Parathyroid adenoma (tissue), 2 donors: ENCODE results near the gene TMEM223.

Experiments
- H2AFZ ChIP-seq: fragments of 300-600 bp; sonication (generic); one replicate; pipeline ENCODE4 v1.7.0; 2017; ENCODE audit warnings: antibody characterized with exemption, mild to moderate bottlenecking
- H3K27ac ChIP-seq: fragments of 300-600 bp; sonication (generic); one replicate; pipeline ENCODE4 v1.7.0; 2017
- H3K27me3 ChIP-seq: fragments of 300-600 bp; sonication (generic); one replicate; pipeline ENCODE4 v1.7.0; 2017; ENCODE audit warnings: low read length; ENCODE audit not compliant: control insufficient read depth, insufficient read depth
- H3K36me3 ChIP-seq: fragments of 300-600 bp; sonication (generic); one replicate; pipeline ENCODE4 v1.7.0; 2017; ENCODE audit warnings: low read length; ENCODE audit not compliant: control insufficient read depth, insufficient read depth
- H3K4me1 ChIP-seq: fragments of 300-600 bp; sonication (generic); one replicate; pipeline ENCODE4 v1.7.0; 2017; ENCODE audit warnings: control low read depth
- H3K4me2 ChIP-seq: fragments of 300-600 bp; sonication (generic); one replicate; pipeline ENCODE4 v1.7.0; 2017; ENCODE audit warnings: low read length
- H3K4me3 ChIP-seq: fragments of 300-600 bp; sonication (generic); one replicate; pipeline ENCODE4 v1.7.0; 2017; ENCODE audit warnings: low read depth, low read length
- H3K79me2 ChIP-seq: fragments of 300-600 bp; sonication (generic); one replicate; pipeline ENCODE4 v1.7.0; 2017; ENCODE audit warnings: control low read depth
- H3K9ac ChIP-seq: fragments of 300-600 bp; sonication (generic); one replicate; pipeline ENCODE4 v1.7.0; 2017; ENCODE audit warnings: mild to moderate bottlenecking
- H3K9me3 ChIP-seq: fragments of 300-600 bp; sonication (generic); one replicate; pipeline ENCODE4 v1.7.0; 2017; ENCODE audit warnings: low read length; ENCODE audit not compliant: control insufficient read depth
- CTCF ChIP-seq: fragments of 300-600 bp; sonication (generic); IDR thresholded peaks from one replicate; pipeline ENCODE4 v1.7.0; 2017; ENCODE audit warnings: antibody characterized with exemption, mild to moderate bottlenecking
- donor health status: primary hyperparathyroidism.

TMEM223 gene

GRCh38 chr11:62806611-62807121, 14.9 kb upstream of the TMEM223 start:
- no peak overlapping the region for H3K4me2 ChIP-seq
- no peak for TF ChIP-seq CTCF
- H3K4me1 ChIP-seq, result peaks cover 3% of the 10 kb centered on the region
- peaks cover 3% of the 10 kb centered on the region for H3K79me2 ChIP-seq
- no peak overlapping the region for H3K9ac ChIP-seq
- H3K27ac ChIP-seq, result peak overlapping the region; percentile 2
- no peak overlapping the region for H2AFZ ChIP-seq
- H3K9me3 ChIP-seq, result no peaks in the 10 kb centered on the region
- no peaks in the 10 kb centered on the region for H3K36me3 ChIP-seq
- no peak overlapping the region for H3K4me3 ChIP-seq
- no peaks in the 10 kb centered on the region for H3K27me3 ChIP-seq

- TF ChIP-seq CTCF, result no peak
- no peaks in the 10 kb centered on the region for H3K9me3 ChIP-seq
- peak overlapping the region; percentile 2 for H3K27ac ChIP-seq
- no peak overlapping the region for H3K9ac ChIP-seq
- no peak overlapping the region for H2AFZ ChIP-seq
- peak overlapping the region; percentile 64 for H3K4me2 ChIP-seq
- H3K4me1 ChIP-seq, result peaks cover 3% of the 10 kb centered on the region
- peaks cover 3% of the 10 kb centered on the region for H3K79me2 ChIP-seq
- H3K27me3 ChIP-seq, result no peaks in the 10 kb centered on the region
- H3K4me3 ChIP-seq, result peak overlapping the region; percentile 63
- no peaks in the 10 kb centered on the region for H3K36me3 ChIP-seq
Measured at GRCh38 chr11:62805961-62806441, 14.2 kb upstream of the TMEM223 start.

GRCh38 chr11:62805076-62805892, 13.5 kb upstream of the TMEM223 start, which contains the start of gene NXF1:
Gene NXF1 (minus strand): TSS chr11:62805440. CDS start chr11:62805356, 84 bp downstream.
- Histone ChIP-seq H3K9me3 (no peaks in the 10 kb centered on the region), H3K36me3 (no peaks in the 10 kb centered on the region), H3K4me2 (peak within 1 kb of the TSS; percentile 64)

GRCh38 chr11:62804310-62805075, 12.7 kb upstream of the TMEM223 start:
- no peak for TF ChIP-seq CTCF
- Histone ChIP-seq H2AFZ (peak overlapping the region; percentile 53), H3K4me3 (peak overlapping the region; percentile 63), H3K36me3 (no peaks in the 10 kb centered on the region), H3K4me1 (peaks cover 3% of the 10 kb centered on the region), H3K4me2 (peak overlapping the region; percentile 57), H3K9ac (no peak overlapping the region), H3K27ac (peak overlapping the region; percentile 64), H3K27me3 (no peaks in the 10 kb centered on the region), H3K9me3 (no peaks in the 10 kb centered on the region), H3K79me2 (peaks cover 3% of the 10 kb centered on the region)

More at GRCh38 chr11:62805076-62805892, 13.5 kb upstream of the TMEM223 start, which contains the start of gene NXF1:
- Histone ChIP-seq H3K9ac (no peak within 1 kb of the TSS), H3K79me2 (peaks cover 3% of the 10 kb centered on the region), H2AFZ (peak within 1 kb of the TSS; percentile 80), H3K4me3 (peak within 1 kb of the TSS; percentile 63), H3K4me1 (peaks cover 3% of the 10 kb centered on the region), H3K27ac (peak within 1 kb of the TSS; percentile 64), H3K27me3 (no peaks in the 10 kb centered on the region)
- TF ChIP-seq CTCF, result no peak
